ENCODE results near the gene TMEM178A. TPM values are rescaled to one million over a fixed set of nuclear protein-coding genes. Genes with fewer than 3 reads are reported as not detected.

Gene TMEM178A
- total RNA-seq, 1 donor from 2014 or later, result 9.3 TPM

DNA sequence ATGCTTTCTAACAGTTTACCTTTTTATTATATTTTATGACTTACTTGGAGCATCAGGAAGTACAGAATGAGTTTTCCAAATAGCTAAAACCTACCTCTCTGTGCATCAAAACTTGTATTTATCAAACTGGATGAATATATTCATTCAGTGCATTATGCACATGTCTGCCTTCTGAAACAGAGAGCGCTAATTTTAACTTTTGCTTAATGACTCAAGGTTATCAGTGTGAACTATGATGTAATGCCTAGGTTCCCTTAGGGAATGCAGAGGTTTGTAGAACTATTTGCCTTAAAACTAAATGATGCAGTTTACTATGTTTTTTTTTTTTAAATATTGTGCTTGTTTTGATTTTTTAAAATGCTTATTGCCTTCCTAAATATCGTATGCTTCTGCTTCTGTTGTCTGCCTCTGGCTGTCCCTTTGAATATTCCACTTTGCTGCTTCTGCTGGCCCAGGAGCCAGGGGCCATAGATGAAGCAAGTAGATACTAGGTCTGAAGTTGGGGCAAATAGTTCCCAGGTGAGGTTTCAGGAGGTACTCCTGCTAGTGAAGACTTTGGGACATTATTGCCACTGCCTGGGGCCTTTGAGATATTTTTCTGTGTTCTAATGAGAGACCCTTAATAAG, 16.5 kb downstream of the TMEM178A start:
- Mint-ChIP-seq H3K4me3 (no peak overlapping the region), H3K36me3 (peaks cover 3% of the 10 kb centered on the region), H3K9me3 (peaks cover 8% of the 10 kb centered on the region), H3K27me3 (no peaks in the 10 kb centered on the region), H3K4me1 (ENCODE audit: unreplicated experiment) (peaks cover 8% of the 10 kb centered on the region), H3K27ac (no peak overlapping the region)
- no peak for DNase-seq (ENCODE audit: extremely low spot score, unreplicated experiment)
- TF ChIP-seq, protein P1, sequence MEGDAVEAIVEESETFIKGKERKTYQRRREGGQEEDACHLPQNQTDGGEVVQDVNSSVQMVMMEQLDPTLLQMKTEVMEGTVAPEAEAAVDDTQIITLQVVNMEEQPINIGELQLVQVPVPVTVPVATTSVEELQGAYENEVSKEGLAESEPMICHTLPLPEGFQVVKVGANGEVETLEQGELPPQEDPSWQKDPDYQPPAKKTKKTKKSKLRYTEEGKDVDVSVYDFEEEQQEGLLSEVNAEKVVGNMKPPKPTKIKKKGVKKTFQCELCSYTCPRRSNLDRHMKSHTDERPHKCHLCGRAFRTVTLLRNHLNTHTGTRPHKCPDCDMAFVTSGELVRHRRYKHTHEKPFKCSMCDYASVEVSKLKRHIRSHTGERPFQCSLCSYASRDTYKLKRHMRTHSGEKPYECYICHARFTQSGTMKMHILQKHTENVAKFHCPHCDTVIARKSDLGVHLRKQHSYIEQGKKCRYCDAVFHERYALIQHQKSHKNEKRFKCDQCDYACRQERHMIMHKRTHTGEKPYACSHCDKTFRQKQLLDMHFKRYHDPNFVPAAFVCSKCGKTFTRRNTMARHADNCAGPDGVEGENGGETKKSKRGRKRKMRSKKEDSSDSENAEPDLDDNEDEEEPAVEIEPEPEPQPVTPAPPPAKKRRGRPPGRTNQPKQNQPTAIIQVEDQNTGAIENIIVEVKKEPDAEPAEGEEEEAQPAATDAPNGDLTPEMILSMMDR (conservative IDR thresholded peaks at IDR 0.05), result no peak

DNA sequence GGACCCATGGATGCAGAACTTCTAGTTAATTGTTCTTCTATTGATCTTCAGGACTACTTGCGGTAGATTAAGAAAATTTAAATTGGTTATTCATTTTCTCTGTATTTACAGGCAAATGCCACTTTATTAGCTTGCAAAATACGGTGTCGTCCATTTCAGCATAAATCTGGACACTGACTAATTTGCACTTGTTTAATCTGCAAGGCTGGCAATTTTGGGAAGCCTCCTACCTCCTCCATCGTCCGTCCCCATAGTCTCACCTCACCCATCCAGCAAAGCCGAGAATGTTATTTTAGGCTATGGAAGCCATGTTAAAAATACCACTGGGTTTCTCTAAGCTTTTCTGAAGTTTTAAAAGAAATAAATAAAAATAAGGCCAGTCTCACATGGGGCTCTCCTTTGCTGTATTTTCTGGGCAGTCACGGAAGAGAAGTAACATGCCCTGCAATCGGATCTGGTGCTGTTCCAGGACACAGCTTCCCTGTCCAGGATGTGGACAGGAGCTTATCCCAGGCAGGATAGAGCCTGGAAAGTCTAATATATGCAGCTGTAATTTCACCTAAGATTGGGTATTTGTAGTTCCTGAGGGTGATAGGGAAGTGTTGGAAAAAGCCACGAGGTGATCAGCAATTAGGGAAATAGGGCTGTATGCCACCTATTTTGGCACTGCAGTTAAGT, 17.4 kb downstream of the TMEM178A start:
- no peak for DNase-seq (ENCODE audit: extremely low spot score, unreplicated experiment)
- TF ChIP-seq, protein P1 (conservative IDR thresholded peaks at IDR 0.05), result no peak
- peaks cover 1% of the 10 kb centered on the region for H3K9me3 Mint-ChIP-seq
- H3K4me3 Mint-ChIP-seq, result no peak overlapping the region
- H3K4me1 Mint-ChIP-seq (ENCODE audit: unreplicated experiment), result peaks cover 8% of the 10 kb centered on the region
- H3K27me3 Mint-ChIP-seq, result no peaks in the 10 kb centered on the region
- H3K36me3 Mint-ChIP-seq, result no peaks in the 10 kb centered on the region
- H3K27ac Mint-ChIP-seq, result no peak overlapping the region

DNA sequence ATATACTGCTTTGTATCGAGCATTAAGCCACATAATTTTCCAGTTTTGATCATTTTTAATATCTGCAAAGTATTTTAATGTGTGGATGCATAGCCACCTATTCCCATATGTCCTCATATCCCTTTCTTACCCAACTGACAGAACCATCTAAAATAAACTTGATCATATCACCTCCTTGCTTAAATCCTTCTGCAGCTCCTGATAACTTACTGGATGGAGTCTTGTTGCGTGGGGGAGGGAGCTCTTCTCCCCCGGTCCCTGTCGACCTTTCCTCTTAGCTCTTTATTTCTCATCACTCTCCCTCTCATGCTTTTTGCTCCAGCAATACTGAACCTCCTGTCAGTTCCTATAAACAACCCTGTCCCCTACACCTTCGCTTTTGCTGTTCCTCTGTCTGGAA, 18.7 kb downstream of the TMEM178A start:
- no peak overlapping the region for H3K27ac Mint-ChIP-seq
- peaks cover 8% of the 10 kb centered on the region for H3K4me1 Mint-ChIP-seq (ENCODE audit: unreplicated experiment)
- no peaks in the 10 kb centered on the region for H3K27me3 Mint-ChIP-seq
- no peak for DNase-seq (ENCODE audit: extremely low spot score, unreplicated experiment)
- TF ChIP-seq, protein P1 (conservative IDR thresholded peaks at IDR 0.05), result no peak
- H3K9me3 Mint-ChIP-seq, result no peaks in the 10 kb centered on the region
- H3K36me3 Mint-ChIP-seq, result no peaks in the 10 kb centered on the region
- no peak overlapping the region for H3K4me3 Mint-ChIP-seq

DNA sequence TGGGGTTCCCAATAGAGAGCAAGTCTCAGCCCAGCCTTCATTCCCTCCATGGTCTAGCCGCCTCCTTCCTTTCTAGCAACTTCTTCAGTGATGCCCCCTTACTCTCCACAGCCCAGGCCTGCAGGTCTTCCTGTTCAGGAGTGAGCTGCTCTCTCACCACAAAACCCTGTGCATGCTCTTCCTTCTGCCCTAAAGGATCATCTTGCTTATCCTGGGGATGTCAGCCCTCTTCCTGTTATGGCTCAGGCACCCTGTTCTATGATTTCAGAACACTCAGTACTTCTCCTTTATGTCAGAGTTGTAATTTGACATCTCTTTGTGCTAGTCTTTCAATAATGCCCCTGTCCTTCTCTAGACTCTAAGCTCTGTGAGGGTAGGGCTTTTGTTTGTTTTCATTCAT, 19.4 kb downstream of the TMEM178A start:
- H3K27ac Mint-ChIP-seq, result no peak overlapping the region
- TF ChIP-seq, protein P1 (conservative IDR thresholded peaks at IDR 0.05), result no peak
- no peaks in the 10 kb centered on the region for H3K36me3 Mint-ChIP-seq
- no peak for DNase-seq (ENCODE audit: extremely low spot score, unreplicated experiment)
- no peak overlapping the region for H3K4me3 Mint-ChIP-seq
- no peaks in the 10 kb centered on the region for H3K27me3 Mint-ChIP-seq
- no peaks in the 10 kb centered on the region for H3K9me3 Mint-ChIP-seq
- H3K4me1 Mint-ChIP-seq (ENCODE audit: unreplicated experiment), result peaks cover 8% of the 10 kb centered on the region

DNA sequence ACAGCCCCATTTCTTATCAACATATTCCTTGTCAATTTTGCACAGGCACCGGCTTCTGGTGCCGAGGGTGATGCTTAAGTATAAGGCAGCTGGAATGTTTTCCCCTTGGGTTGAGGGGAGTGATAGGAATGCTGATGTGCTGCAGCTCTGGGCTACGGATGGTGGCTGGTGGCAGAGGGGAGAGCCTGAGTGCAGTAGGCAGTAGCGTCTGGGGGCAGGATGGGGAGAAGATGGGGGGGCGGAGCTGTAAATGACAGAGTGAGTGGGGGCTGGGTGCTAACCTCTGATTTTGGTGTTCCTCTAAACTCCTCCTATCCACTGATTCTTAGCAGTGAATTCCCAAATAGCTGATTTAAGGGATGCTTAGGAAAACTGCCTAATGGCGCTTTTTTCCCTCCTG, 20.7 kb downstream of the TMEM178A start:
- H3K4me3 Mint-ChIP-seq, result no peak overlapping the region
- peaks cover 3% of the 10 kb centered on the region for H3K36me3 Mint-ChIP-seq
- peaks cover 5% of the 10 kb centered on the region for H3K9me3 Mint-ChIP-seq
- no peaks in the 10 kb centered on the region for H3K27me3 Mint-ChIP-seq
- TF ChIP-seq, protein P1 (conservative IDR thresholded peaks at IDR 0.05), result no peak
- no peak overlapping the region for H3K27ac Mint-ChIP-seq
- H3K4me1 Mint-ChIP-seq (ENCODE audit: unreplicated experiment), result peaks cover 8% of the 10 kb centered on the region
- no peak for DNase-seq (ENCODE audit: extremely low spot score, unreplicated experiment)
